Nephron progenitor cell (in vitro differentiated cells): ENCODE data around the gene MAMLD1.

Experiments
- DNase-seq: peaks from one replicate; pipeline ENCODE4 v3.0.0; 2021
- H3K27ac Mint-ChIP-seq: 2 replicates; pipeline ENCODE4 v1.8.0; 2021; ENCODE audit warnings: mild to moderate bottlenecking, moderate library complexity, mixed read lengths
- H3K27me3 Mint-ChIP-seq: 2 replicates; pipeline ENCODE4 v1.8.0; 2021; ENCODE audit warnings: mild to moderate bottlenecking, low read depth, mixed read lengths; ENCODE audit not compliant: poor library complexity
- H3K36me3 Mint-ChIP-seq: 2 replicates; pipeline ENCODE4 v1.8.0; 2021; ENCODE audit warnings: low read depth, mixed read lengths
- H3K4me1 Mint-ChIP-seq: 2 replicates; pipeline ENCODE4 v1.8.0; 2021; ENCODE audit warnings: mixed read lengths
- H3K4me3 Mint-ChIP-seq: 2 replicates; pipeline ENCODE4 v1.8.0; 2021; ENCODE audit warnings: mild to moderate bottlenecking, moderate library complexity, mixed read lengths
- H3K9me3 Mint-ChIP-seq: 2 replicates; pipeline ENCODE4 v1.8.0; 2021; ENCODE audit warnings: mild to moderate bottlenecking, moderate library complexity, mixed read lengths
- CTCF ChIP-seq: fragments of 200-600 bp; sonication (generic); IDR thresholded peaks from 2 replicates; pipeline ENCODE4 v1.5.0; 2021; ENCODE audit warnings: antibody characterized with exemption

Gene MAMLD1

GRCh38 chrX:150371877-150372276 is 8.8 kb downstream of the MAMLD1 start:
- peaks cover 46% of the 10 kb centered on the region for H3K9me3 Mint-ChIP-seq
- H3K27me3 Mint-ChIP-seq: peaks cover 3% of the 10 kb centered on the region

DNA sequence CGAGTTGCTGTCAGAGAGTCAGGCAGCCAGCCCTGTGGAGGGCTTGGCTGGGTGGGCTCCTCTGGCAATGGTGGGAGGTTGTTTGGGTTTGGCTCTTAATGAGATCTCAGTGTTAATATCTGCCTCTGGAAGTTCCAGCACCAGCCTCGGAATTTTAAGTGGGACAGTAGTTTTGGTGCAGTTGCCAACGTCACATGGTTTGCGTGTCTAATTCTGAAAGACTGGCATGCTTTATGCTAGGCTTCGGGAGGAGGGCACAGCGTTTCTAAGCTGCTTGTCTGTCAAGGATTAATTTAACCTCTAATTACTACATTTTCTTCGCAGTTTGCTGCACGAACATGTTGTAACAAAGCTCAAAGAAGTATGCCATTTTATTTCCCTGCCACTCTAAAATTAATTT is 9.2 kb downstream of the MAMLD1 start:
- DNase-seq: no peak
- Mint-ChIP-seq H3K9me3 (peaks cover 44% of the 10 kb centered on the region), H3K4me3 (no peak overlapping the region), H3K27ac (no peak overlapping the region), H3K4me1 (peaks cover 26% of the 10 kb centered on the region), H3K36me3 (no peaks in the 10 kb centered on the region), H3K27me3 (no peaks in the 10 kb centered on the region)
- TF ChIP-seq CTCF: no peak

More at GRCh38 chrX:150371877-150372276, 8.8 kb downstream of the MAMLD1 start:
- no peak overlapping the region for H3K4me3 Mint-ChIP-seq
- no peaks in the 10 kb centered on the region for H3K36me3 Mint-ChIP-seq
- H3K4me1 Mint-ChIP-seq: peaks cover 28% of the 10 kb centered on the region
- DNase-seq: no peak
- H3K27ac Mint-ChIP-seq: no peak overlapping the region
- TF ChIP-seq CTCF: no peak

DNA sequence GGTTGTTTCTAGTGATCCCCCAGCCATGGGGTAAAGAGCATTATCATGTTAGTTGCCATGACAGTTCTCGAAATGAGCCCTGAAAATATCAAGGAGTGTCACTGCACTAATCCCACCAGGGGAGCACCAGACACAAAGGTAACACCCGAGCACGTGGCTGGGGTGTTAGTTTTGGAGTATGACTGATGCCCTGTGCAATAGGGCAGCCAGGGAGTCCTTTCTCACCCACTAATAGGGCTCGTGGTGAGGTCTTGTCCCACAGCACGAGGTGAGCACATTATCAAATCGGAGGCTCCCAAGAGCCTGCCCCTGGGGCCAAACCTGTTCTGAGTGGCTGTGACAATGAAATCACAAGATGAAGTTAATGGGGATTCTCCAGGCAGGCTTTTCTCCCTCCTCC is 9.6 kb downstream of the MAMLD1 start:
- DNase-seq: no peak

GRCh38 chrX:150375243-150375770 is 12.2 kb downstream of the MAMLD1 start:
- H3K36me3 Mint-ChIP-seq: no peaks in the 10 kb centered on the region
- DNase-seq: no peak
- H3K4me1 Mint-ChIP-seq: peaks cover 26% of the 10 kb centered on the region
- H3K4me3 Mint-ChIP-seq: no peak overlapping the region
- TF ChIP-seq CTCF: no peak
- peaks cover 34% of the 10 kb centered on the region for H3K9me3 Mint-ChIP-seq
- no peaks in the 10 kb centered on the region for H3K27me3 Mint-ChIP-seq
- H3K27ac Mint-ChIP-seq: no peak overlapping the region

More for the DNA sequence above, 9.6 kb downstream of the MAMLD1 start:
- Mint-ChIP-seq H3K9me3 (peaks cover 47% of the 10 kb centered on the region), H3K4me3 (no peak overlapping the region), H3K27me3 (no peaks in the 10 kb centered on the region), H3K27ac (no peak overlapping the region), H3K4me1 (peaks cover 26% of the 10 kb centered on the region), H3K36me3 (no peaks in the 10 kb centered on the region)
- TF ChIP-seq CTCF: no peak

DNA sequence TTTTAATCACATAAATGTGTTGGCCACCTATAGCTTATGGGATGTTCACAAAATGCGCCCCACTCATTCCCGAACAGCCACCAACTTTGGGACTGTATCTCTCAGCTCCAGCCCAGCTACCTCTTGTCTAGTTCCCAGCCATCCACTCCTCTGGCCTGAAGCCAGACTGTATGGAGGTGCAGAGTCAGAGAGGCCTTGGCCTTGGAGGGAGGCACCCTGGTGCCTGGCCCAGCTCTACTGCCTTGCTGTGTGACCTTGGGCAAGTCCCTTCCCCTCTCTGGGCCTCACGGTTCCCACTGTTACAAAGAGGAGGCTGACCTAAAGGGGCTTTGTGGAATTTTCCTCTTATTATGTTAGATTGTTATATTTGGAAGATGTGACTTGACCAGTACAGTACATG is 13.9 kb downstream of the MAMLD1 start:
- Mint-ChIP-seq H3K27me3 (no peaks in the 10 kb centered on the region), H3K36me3 (no peaks in the 10 kb centered on the region), H3K4me1 (peaks cover 23% of the 10 kb centered on the region), H3K4me3 (no peak overlapping the region), H3K27ac (no peak overlapping the region), H3K9me3 (peaks cover 27% of the 10 kb centered on the region)
- no peak for DNase-seq
- TF ChIP-seq CTCF: no peak

DNA sequence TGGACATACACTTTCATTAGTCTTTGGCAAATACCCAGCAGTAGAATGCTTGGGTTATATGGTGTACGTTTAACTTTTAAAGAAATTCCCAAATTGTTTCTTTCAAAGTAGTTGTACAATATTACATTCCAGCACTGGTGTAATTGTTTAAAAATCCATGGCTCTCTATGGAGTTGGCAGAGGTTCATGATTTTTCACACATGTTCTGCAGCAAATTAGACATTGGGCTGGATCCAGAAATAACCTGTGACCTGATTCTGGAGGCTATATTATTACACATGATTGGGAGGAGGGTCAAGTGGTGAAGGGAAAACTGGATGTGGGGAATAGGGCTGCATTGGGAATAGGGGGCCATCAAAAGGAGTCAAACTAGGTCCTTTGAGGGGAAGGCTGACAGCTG is 41.9 kb downstream of the MAMLD1 start:
- Mint-ChIP-seq H3K27ac (no peak overlapping the region), H3K4me3 (no peak overlapping the region), H3K27me3 (peaks cover 3% of the 10 kb centered on the region), H3K4me1 (no peaks in the 10 kb centered on the region), H3K9me3 (peaks cover 33% of the 10 kb centered on the region), H3K36me3 (no peaks in the 10 kb centered on the region)
- no peak for DNase-seq
- no peak for TF ChIP-seq CTCF
